GM12873 (cell line): ENCODE data around the gene S100A9.

Source experiments
- TF ChIP-seq, protein P1 (sequence below): IDR thresholded peaks from 2 replicates; pipeline ENCODE4 v1.5.1; 2012; ENCODE audit warnings: low read depth, mild to moderate bottlenecking, moderate library complexity, low read length, control low read depth; ENCODE audit not compliant: insufficient read depth; ENCODE audit errors: missing control alignments

The S100A9 gene

DNA sequence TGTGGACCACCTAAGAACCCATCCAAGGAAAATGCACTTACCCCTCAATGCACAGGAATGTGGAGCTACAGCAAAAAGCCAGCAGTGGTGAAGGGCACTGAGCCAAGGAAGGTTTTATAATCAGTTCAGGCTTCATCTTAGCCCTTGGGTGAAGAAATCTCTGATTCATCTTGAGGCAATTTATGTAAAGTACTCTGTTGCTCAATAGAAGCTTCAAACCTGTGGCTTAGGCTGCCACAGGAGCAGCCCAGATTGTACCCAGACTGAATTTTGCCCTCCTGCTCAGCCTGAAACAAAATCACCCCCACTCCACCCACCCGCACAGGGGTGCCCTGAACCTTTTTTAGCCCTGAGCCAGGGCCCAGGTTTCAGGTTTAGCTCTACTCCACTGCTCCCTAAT is 17.9 kb downstream of the S100A9 start, which contains the start of gene S100A12:
Gene S100A12 (minus strand): TSS at position 111 of the 400 bp plus-strand sequence. CDS start 1,029 bp downstream, outside the sequence.
- TF ChIP-seq, protein P1, sequence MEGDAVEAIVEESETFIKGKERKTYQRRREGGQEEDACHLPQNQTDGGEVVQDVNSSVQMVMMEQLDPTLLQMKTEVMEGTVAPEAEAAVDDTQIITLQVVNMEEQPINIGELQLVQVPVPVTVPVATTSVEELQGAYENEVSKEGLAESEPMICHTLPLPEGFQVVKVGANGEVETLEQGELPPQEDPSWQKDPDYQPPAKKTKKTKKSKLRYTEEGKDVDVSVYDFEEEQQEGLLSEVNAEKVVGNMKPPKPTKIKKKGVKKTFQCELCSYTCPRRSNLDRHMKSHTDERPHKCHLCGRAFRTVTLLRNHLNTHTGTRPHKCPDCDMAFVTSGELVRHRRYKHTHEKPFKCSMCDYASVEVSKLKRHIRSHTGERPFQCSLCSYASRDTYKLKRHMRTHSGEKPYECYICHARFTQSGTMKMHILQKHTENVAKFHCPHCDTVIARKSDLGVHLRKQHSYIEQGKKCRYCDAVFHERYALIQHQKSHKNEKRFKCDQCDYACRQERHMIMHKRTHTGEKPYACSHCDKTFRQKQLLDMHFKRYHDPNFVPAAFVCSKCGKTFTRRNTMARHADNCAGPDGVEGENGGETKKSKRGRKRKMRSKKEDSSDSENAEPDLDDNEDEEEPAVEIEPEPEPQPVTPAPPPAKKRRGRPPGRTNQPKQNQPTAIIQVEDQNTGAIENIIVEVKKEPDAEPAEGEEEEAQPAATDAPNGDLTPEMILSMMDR: no peak

DNA sequence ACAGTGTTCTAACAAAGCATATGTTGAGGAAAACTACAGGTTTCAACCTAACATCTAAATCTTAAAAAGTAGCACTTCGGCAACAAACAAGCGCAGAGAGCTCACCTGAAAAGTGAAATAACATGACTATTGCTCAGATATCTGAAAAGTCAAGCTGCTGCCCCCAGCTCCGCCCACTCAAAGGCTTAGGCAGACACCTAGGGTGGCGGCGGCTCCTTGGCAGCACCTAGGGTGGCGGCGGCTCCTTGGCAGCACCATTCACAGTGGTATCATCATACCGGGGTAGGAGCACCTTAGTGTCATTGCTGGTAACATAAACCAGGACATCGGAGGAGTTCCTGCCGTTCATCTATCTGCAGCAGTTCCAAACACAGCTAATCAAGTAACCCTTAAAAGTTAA is 21.9 kb downstream of the S100A9 start:
- TF ChIP-seq, protein P1: no peak

GRCh38 chr1:153380711-153381110 is 23.1 kb downstream of the S100A9 start:
- TF ChIP-seq, protein P1: no peak

GRCh38 chr1:153384958-153385580 is 27.4 kb downstream of the S100A9 start:
- TF ChIP-seq, protein P1: no peak

DNA sequence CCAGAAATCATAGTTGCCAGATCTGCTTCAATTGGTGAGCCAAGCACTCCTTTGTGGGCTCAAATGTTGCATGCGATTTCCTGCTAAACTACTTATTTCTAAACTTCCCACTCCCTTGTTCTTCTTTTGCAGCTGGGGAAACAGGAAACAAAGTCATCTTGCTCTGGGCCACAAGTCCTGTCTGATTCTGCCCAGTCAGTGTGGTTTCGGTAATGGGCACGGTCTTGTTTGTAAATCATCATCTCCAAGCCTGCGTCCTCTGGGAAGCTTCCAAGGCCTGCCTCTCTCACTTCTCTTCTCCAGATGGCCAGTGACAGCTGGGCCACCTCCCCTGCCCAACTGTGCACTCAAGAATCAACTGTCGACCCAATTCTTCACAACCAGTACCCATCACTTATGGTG is 28.8 kb downstream of the S100A9 start:
- TF ChIP-seq, protein P1: no peak

- TF ChIP-seq, protein P1: no peak
Measured at GRCh38 chr1:153387001-153387400, 29.3 kb downstream of the S100A9 start.

DNA sequence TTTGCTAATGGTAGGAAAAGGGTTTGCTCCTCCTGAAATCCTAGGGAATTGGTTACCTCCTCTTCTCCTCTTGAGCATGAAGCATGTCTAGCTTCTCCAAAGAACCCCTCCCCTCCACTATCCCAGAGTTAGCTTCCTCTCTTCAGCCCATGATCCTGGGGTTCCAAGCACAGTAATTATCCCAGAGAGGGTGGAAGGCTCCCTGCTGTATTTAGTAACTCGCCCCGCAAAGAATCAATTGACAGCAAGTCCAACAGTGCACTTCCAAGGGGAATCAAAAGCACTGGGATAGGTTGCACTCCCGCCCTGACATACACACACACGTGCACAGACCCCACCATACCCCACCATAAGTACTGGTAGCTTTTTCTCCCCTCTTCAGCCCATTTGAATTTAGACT is 30.1 kb downstream of the S100A9 start:
- TF ChIP-seq, protein P1: no peak

DNA sequence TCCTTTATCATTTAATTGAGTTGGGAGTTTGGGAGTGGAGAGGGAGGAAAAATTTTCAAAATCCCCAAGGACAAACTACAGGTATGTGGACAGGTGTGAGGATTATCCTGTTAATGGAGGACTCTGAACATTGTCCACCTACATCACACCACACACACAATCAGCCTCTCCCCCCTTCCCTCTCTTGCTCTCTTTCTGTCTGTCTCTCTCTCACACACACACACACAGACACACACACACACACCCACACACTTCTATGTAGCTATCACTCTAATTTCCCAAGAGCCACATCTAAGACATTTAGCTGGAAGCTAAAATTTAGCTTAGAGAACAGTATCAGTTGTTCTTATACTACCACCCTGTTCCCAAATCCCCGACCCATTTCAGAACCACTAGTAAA is 31.7 kb downstream of the S100A9 start:
- TF ChIP-seq, protein P1: no peak
